DOHH2 (cell line): ENCODE results near the gene CASZ1.

ENCODE experiments used
- EZH2phosphoT487 ChIP-seq: fragments of 200-600 bp; sonication (generic); IDR thresholded peaks from 2 replicates; pipeline ENCODE4 v1.6.1; 2017; ENCODE audit warnings: borderline replicate concordance, mild to moderate bottlenecking, antibody characterized with exemption, low read length, moderate library complexity, mixed read lengths
- TF ChIP-seq, protein P1 (sequence below): fragments of 200-600 bp; sonication (generic); IDR thresholded peaks from one replicate; pipeline ENCODE4 v1.5.1; 2014; ENCODE audit warnings: antibody characterized with exemption, mild to moderate bottlenecking, low read depth, low read length; ENCODE audit not compliant: poor library complexity, severe bottlenecking

- TF ChIP-seq, protein P1, sequence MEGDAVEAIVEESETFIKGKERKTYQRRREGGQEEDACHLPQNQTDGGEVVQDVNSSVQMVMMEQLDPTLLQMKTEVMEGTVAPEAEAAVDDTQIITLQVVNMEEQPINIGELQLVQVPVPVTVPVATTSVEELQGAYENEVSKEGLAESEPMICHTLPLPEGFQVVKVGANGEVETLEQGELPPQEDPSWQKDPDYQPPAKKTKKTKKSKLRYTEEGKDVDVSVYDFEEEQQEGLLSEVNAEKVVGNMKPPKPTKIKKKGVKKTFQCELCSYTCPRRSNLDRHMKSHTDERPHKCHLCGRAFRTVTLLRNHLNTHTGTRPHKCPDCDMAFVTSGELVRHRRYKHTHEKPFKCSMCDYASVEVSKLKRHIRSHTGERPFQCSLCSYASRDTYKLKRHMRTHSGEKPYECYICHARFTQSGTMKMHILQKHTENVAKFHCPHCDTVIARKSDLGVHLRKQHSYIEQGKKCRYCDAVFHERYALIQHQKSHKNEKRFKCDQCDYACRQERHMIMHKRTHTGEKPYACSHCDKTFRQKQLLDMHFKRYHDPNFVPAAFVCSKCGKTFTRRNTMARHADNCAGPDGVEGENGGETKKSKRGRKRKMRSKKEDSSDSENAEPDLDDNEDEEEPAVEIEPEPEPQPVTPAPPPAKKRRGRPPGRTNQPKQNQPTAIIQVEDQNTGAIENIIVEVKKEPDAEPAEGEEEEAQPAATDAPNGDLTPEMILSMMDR = no peak
- no peak for TF ChIP-seq EZH2phosphoT487
These were observed 86.0 kb downstream of the CASZ1 start for GRCh38 chr1:10710489-10710888.
